ENCODE results near the gene RIPOR3.
A peak's percentile ranks its signal among the peaks of the same experiment; 100 is the strongest.

Gene RIPOR3

DNA sequence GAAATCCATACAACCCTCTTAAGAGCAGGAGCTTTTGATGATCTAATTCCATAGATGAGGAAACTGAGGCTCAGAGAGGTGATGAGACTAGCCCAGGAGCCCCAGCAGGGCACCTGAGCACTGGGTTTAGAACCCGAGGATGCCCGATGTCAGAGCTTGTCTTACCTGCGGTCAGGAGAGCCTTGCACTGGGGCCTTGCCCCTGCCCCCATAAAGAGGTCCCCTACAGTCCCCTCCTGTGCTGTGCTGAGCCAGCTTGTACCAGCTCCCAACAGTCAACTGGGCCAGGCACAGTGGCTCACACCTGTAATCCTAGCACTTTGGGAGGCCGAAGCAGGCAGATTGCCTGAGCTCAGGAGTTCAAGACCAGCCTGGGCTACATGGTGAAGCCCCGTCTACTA lies 58.6 kb downstream of the RIPOR3 start:
- Mint-ChIP-seq H3K4me1 (peaks cover 30% of the 10 kb centered on the region), H3K27me3 (ENCODE audit: low read depth) (peaks cover 10% of the 10 kb centered on the region), H3K27ac (no peak overlapping the region), H3K36me3 (ENCODE audit: low read depth) (no peaks in the 10 kb centered on the region), H3K4me3 (no peak overlapping the region), H3K9me3 (no peaks in the 10 kb centered on the region)
- TF ChIP-seq, protein P1, sequence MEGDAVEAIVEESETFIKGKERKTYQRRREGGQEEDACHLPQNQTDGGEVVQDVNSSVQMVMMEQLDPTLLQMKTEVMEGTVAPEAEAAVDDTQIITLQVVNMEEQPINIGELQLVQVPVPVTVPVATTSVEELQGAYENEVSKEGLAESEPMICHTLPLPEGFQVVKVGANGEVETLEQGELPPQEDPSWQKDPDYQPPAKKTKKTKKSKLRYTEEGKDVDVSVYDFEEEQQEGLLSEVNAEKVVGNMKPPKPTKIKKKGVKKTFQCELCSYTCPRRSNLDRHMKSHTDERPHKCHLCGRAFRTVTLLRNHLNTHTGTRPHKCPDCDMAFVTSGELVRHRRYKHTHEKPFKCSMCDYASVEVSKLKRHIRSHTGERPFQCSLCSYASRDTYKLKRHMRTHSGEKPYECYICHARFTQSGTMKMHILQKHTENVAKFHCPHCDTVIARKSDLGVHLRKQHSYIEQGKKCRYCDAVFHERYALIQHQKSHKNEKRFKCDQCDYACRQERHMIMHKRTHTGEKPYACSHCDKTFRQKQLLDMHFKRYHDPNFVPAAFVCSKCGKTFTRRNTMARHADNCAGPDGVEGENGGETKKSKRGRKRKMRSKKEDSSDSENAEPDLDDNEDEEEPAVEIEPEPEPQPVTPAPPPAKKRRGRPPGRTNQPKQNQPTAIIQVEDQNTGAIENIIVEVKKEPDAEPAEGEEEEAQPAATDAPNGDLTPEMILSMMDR (IDR thresholded peaks at IDR 0.05; ENCODE audit: unreplicated experiment in 3 of 3) = no peak

DNA sequence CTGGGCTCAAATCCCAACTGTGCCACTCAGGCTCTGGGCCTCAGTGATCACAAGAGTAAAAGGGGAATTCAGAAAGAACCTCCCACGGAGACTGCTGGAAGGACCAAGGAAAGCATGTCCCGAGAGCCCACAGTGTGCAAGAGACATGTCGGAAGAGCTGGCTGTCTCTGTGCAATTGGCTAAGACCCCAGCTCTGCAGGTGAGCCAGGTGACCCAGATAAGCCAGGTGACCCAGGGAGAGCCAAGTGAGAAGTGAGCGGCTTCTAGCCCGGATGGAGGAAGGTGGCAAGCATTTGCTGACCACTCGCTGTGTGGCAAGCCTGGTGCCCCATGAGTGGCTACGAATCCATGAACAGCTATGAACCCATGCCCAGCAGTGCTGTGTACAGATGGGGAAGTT lies 59.1 kb downstream of the RIPOR3 start:
- no peak overlapping the region for H3K4me3 Mint-ChIP-seq
- H3K9me3 Mint-ChIP-seq = no peaks in the 10 kb centered on the region
- H3K36me3 Mint-ChIP-seq (ENCODE audit: low read depth) = no peaks in the 10 kb centered on the region
- peaks cover 10% of the 10 kb centered on the region for H3K27me3 Mint-ChIP-seq (ENCODE audit: low read depth)
- TF ChIP-seq, protein P1 (IDR thresholded peaks at IDR 0.05; ENCODE audit: unreplicated experiment in 3 of 3) = no peak
- peaks cover 28% of the 10 kb centered on the region for H3K4me1 Mint-ChIP-seq
- H3K27ac Mint-ChIP-seq = peak overlapping the region in 1 of 3 experiments; percentile 19

DNA sequence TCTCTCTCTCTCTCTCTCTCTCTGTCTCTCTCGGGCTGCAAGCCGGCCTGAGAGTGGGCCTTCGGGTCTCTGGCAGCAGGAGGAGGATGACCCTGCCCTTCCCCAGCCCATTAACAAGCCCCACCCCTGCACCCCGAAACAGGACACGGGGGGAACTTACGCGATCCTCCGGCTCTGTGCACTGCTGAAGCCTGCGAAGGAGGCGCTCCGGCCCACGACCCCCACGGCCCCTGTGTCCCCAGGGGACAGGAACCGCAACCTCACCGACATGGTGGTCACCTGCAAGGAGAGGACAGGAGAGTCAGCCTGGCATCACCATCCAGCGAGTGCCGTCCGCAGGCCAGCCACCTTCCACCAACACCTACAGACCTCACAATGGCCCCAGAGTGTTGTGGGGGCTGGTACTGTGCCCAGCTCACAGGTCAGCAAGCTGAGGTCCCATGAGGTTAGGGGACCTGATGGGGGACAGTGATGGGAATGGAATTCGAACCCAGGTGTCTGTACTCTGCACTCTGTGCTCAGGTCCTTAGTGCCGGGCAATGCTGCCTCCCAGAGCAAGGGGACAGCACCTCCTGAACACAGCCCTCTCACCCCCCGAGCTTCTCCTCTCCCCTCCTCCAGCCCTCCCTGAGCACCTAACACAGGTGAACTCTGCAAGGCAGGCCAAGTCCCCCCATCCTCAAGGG lies 60.6 kb downstream of the RIPOR3 start:
- H3K9me3 Mint-ChIP-seq = no peaks in the 10 kb centered on the region
- H3K4me3 Mint-ChIP-seq = no peak overlapping the region
- peak overlapping the region in 1 of 3 experiments; percentile 49 for H3K27ac Mint-ChIP-seq
- TF ChIP-seq, protein P1 (IDR thresholded peaks at IDR 0.05; ENCODE audit: unreplicated experiment in 3 of 3) = no peak
- H3K36me3 Mint-ChIP-seq (ENCODE audit: low read depth) = no peaks in the 10 kb centered on the region
- peaks cover 16% of the 10 kb centered on the region for H3K4me1 Mint-ChIP-seq
- H3K27me3 Mint-ChIP-seq (ENCODE audit: low read depth) = peaks cover 10% of the 10 kb centered on the region

DNA sequence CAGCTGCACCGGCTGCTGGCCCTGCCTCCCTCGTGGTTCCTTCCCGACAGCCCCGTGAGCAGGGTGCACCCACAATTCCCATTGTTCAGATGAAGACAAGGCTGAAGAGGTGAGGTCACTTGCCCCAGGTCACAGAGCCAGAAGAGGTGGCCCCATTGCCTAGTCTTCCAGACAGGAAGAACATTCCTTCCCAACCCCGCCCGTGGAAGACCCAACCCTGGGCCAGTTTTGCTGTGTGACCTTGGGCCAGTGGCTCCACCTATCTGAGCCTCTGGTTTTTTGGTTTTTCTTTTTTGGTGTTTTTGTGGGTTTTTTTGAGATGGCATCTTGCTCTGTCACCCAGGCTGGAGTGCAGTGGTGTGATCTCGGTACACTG lies 61.7 kb downstream of the RIPOR3 start:
- Mint-ChIP-seq H3K27me3 (ENCODE audit: low read depth) (peaks cover 13% of the 10 kb centered on the region), H3K4me3 (no peak overlapping the region), H3K27ac (no peak overlapping the region), H3K9me3 (no peaks in the 10 kb centered on the region), H3K4me1 (peaks cover 16% of the 10 kb centered on the region), H3K36me3 (ENCODE audit: low read depth) (no peaks in the 10 kb centered on the region)
- TF ChIP-seq, protein P1 (IDR thresholded peaks at IDR 0.05; ENCODE audit: unreplicated experiment in 3 of 3) = no peak

DNA sequence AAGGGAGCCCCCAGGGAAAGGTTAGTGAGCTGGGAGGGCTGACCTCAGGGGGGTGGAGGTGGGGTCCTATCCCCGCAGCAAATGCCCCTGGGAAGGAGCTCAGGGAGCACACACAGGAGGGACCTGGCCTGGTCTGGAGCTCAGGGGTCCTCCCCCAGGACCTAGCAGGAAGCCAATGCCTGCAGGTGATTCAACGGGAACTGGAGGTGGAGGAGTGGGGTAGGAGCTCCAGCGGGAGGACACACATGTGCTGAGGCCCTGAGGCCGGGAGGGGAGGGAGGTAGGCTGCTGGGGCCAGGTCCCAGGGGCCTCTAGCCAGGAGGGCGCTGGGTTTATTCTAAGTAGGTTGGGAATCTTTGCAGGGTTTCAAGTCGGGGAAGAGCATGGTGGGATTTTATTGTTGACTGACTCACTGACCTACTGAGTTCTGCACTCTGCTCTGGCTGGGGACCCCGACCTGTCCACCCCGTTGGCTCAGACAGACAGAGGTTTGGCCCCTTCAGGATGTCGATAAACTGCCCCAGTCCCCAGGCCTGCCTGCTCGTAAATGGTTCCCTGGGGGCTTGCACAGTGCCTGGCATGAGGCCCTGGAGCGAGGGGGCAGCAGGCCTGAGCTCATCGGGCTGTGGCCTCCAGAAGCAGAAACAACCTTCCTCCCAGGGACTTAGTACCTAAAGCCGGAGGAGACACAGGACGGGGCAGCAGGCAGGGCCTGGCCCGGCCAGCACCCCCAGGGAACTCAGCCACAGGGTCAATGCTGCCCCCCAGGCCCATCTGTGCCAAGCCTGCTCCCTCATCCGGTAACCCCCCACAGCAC lies 62.3 kb downstream of the RIPOR3 start:
- Mint-ChIP-seq H3K27me3 (ENCODE audit: low read depth) (peaks cover 13% of the 10 kb centered on the region), H3K27ac (peak overlapping the region; percentile 24 to 83 (median 70)), H3K4me3 (no peak overlapping the region), H3K9me3 (no peaks in the 10 kb centered on the region), H3K36me3 (ENCODE audit: low read depth) (no peaks in the 10 kb centered on the region), H3K4me1 (peaks cover 16% of the 10 kb centered on the region)
- TF ChIP-seq, protein P1 (IDR thresholded peaks at IDR 0.05; ENCODE audit: unreplicated experiment in 3 of 3) = no peak
